NCI-H1092 treated with DMSO at 0.1 percent for 48 hours (cell line): ENCODE data around the gene CHST4.
"Not testable (repeated sequence)": the region's sequence is repeated elsewhere in the genome, so short reads cannot be mapped to it uniquely, and the experiment has no call there.

Experiments
- DNase-seq: peaks from one replicate; lab custom pipeline; 2025; lab: John Stamatoyannopoulos, UW

CHST4 gene

GRCh38 chr16:71526111-71526631, at the start of gene CHST4:
Gene CHST4, plus strand, starts transcription at chr16:71526426. Its CDS starts 10,252 bp downstream, at chr16:71536678.
- peak; percentile 54 for DNase-seq

- DNase-seq = no peak
Observed at GRCh38 chr16:71476457-71477124, 49.6 kb upstream of the CHST4 start.

- peak; percentile 26 for DNase-seq
Observed at GRCh38 chr16:71479420-71479819, 46.8 kb upstream of the CHST4 start.

GRCh38 chr16:71480956-71481355, 45.3 kb upstream of the CHST4 start:
- no peak for DNase-seq

- no peak for DNase-seq
Observed at GRCh38 chr16:71482569-71482968, 43.7 kb upstream of the CHST4 start.

- peak; percentile 91 for DNase-seq
Observed at GRCh38 chr16:71484006-71484893, 42.0 kb upstream of the CHST4 start.

GRCh38 chr16:71489122-71489521, 37.1 kb upstream of the CHST4 start, which contains the start of gene ZNF19:
Gene ZNF19, minus strand, starts transcription at chr16:71489324. Its CDS starts 7,210 bp downstream, at chr16:71482114.
- DNase-seq = no peak

- DNase-seq = no peak
Observed at GRCh38 chr16:71490361-71490760, 35.9 kb upstream of the CHST4 start.

GRCh38 chr16:71491054-71491453, 35.2 kb upstream of the CHST4 start:
- no peak for DNase-seq

GRCh38 chr16:71492786-71493185, 33.4 kb upstream of the CHST4 start:
- DNase-seq = no peak

GRCh38 chr16:71493213-71493612, 33.0 kb upstream of the CHST4 start:
- no peak for DNase-seq

GRCh38 chr16:71498031-71498430, 28.2 kb upstream of the CHST4 start:
- DNase-seq = no peak

GRCh38 chr16:71499775-71500364, 26.4 kb upstream of the CHST4 start:
- peak; percentile 55 for DNase-seq

- DNase-seq = no peak
Observed at GRCh38 chr16:71500964-71501363, 25.3 kb upstream of the CHST4 start.

GRCh38 chr16:71501547-71501946, 24.7 kb upstream of the CHST4 start:
- DNase-seq = no peak

- DNase-seq = not testable (repeated sequence)
Observed at GRCh38 chr16:71504051-71504450, 22.2 kb upstream of the CHST4 start.

- DNase-seq = no peak
Observed at GRCh38 chr16:71504901-71505300, 21.3 kb upstream of the CHST4 start.

GRCh38 chr16:71507061-71507460, 19.2 kb upstream of the CHST4 start:
- no peak for DNase-seq

- no peak for DNase-seq
Observed at GRCh38 chr16:71513302-71513701, 12.9 kb upstream of the CHST4 start.

- DNase-seq = no peak
Observed at GRCh38 chr16:71514476-71514875, 11.8 kb upstream of the CHST4 start.

GRCh38 chr16:71515026-71515425, 11.2 kb upstream of the CHST4 start:
- no peak for DNase-seq

- no peak for DNase-seq
Observed at GRCh38 chr16:71520550-71520949, 5.7 kb upstream of the CHST4 start.
